IPS-18c (cell line): Measurements from ENCODE around the gene ZCRB1.

ENCODE experiments used
- H3K4me3 ChIP-seq: 2 replicates; pipeline ENCODE4 v1.7.0; 2013; ENCODE audit warnings: low read depth, mild to moderate bottlenecking, low read length, moderate library complexity; ENCODE audit not compliant: insufficient read depth
- H3K9me3 ChIP-seq: one replicate; pipeline ENCODE4 v1.6.1; 2013; ENCODE audit warnings: mild to moderate bottlenecking, low read length, moderate library complexity; ENCODE audit not compliant: control insufficient read depth, insufficient read depth

Gene ZCRB1

DNA sequence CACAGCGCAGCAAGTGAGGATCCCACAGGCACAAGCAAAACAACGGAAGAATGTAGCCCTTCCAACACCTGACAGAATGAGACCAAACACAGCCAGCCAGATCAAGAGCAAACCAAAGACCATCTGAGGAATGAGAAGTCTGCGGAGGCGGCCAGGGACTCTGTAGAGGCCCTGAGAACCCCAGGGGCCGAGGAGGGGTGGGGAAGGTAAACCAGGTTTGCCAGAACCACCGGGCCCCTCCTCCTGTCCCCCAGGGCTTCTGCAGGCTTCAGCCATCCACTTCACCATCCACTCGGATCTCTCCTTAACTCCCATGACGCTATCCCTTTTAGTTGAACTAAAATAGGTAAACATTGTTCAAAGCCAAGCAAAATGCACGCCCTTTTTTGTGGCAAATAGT lies 37.4 kb downstream of the ZCRB1 start:
- H3K9me3 ChIP-seq = no peaks in the 10 kb centered on the region
- no peak overlapping the region for H3K4me3 ChIP-seq

DNA sequence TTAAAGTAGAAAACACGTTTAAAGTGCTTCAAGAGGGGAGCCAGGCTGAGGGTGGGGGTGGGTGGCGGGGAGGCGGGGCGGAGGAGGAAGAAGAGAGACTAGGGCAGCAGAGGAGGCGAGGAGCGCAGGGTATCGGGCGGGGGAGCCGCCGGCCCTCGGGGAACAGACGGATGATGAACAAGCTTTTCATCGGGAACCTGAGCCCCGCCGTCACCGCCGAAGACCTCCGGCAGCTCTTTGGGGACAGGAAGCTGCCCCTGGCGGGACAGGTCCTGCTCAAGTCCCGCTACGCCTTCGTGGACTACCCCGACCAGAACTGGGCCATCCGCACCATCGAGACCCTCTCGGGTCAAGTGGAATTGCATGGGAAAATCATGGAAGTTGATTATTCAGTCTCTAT lies 39.2 kb downstream of the ZCRB1 start:
- H3K4me3 ChIP-seq = no peak overlapping the region
- no peaks in the 10 kb centered on the region for H3K9me3 ChIP-seq

DNA sequence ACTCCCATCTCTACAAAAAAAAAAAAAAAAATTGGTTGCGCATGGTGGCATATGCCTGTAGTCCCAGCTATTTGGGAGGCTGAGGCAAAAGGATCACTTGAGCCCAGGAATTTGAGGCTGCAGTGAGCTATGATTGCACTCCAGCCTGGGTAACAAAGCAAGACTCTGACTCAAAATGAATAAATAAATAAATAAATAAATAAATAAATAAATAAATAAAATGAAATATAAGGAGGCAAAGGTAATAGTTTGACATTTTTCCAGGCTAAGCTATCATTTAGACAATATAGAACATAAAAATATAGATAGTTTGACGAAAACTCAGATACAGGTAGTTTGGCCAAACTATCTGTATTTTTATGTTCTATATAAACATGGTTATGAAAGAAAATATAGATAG lies 40.5 kb downstream of the ZCRB1 start:
- H3K9me3 ChIP-seq = no peaks in the 10 kb centered on the region
- no peak overlapping the region for H3K4me3 ChIP-seq

DNA sequence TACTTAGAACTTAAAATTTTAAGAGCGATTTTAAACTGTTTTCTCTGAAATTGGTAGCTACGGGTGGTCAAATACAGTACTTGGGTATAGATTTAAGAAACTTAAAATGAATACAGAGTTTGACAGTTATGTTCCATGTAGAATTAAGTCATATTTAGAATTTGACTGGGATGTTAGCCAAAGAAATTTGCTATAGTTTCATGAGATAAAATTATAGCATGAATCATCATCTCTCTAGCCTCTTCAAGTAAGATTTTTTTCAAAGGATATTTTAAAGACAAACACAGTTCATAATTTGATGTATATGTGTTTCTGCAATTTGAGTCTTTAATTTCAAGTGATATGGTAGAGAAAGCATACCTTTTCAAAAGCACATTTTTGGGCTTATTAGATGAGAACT lies 41.0 kb downstream of the ZCRB1 start:
- H3K4me3 ChIP-seq = no peak overlapping the region
- H3K9me3 ChIP-seq = no peaks in the 10 kb centered on the region

DNA sequence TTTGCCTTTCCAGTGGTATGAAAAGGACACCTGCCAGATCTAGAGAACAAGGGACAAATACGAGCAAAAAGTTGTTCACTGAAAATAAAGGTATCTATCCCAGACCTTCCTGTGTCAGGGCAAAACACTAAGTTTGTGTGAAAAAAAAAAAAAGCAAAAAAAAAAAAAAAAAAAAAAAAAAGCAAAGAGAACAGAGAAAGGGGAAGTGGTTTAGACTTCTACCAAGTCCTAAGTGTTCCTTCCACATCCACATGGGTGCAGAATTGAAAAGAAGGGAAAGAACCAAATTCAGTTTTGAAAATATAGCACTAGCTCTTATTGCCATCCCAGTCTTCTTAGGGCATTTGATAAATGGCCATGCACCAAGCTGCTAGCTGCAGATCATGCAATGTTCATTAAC lies 41.7 kb downstream of the ZCRB1 start:
- no peak overlapping the region for H3K4me3 ChIP-seq
- no peaks in the 10 kb centered on the region for H3K9me3 ChIP-seq

DNA sequence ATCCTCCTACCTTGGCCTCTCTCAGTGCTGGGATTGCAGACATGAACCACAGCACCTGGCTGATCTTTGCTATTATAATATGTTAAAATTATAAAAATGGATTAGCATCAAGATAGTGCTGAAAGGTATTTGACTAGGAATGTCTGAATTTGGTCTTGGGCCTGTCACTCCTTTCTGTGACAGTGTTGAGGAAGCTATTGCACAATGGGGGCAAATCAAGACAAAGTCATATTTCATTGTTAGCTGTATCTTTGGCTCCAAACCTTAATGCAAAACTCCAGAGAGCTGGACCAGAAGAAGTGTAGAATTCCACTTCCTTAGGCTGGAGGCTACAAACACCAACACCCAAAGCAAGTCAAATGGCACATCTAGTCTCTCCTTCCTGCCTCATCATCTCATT lies 42.2 kb downstream of the ZCRB1 start:
- H3K9me3 ChIP-seq = no peaks in the 10 kb centered on the region
- no peak overlapping the region for H3K4me3 ChIP-seq

DNA sequence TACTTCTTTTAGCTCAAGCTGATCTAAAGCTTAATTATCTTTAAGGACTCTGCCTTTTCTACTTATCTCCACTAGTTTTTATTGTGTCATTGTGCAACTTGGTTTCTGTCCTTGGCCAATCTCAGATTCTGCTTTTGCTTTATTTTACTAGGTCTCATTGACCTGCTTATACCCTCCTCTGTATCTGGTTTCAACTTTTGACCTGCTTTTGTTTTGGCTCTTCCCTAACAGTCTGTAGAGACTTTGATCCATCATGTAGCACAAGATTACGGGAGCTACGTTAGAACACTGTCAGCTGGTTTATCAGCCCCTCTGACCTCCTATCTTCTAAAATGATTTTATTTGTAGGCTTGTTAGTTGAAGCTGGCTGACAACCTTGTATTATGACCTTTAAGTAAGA lies 43.6 kb downstream of the ZCRB1 start:
- no peaks in the 10 kb centered on the region for H3K9me3 ChIP-seq
- H3K4me3 ChIP-seq = no peak overlapping the region

DNA sequence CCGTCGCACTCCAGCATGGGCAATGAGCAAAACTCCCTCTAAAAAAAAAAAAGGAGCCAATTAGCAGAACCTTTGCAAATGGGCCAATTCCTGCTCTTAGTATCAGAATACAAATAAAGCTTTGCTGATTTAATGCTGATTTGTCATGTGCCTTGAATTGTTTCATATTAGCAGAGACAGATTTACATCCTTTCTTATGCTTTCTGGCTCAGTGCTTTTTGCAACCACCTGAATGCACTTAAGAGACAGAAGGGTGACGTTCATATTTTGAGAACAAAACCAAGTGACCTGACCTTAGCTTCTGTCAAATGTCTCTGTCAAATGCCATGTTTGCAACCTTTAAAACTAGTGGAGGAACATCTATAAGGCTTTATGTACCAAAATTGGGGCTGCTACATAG lies 44.0 kb downstream of the ZCRB1 start:
- Histone ChIP-seq H3K9me3 (no peaks in the 10 kb centered on the region), H3K4me3 (no peak overlapping the region)

DNA sequence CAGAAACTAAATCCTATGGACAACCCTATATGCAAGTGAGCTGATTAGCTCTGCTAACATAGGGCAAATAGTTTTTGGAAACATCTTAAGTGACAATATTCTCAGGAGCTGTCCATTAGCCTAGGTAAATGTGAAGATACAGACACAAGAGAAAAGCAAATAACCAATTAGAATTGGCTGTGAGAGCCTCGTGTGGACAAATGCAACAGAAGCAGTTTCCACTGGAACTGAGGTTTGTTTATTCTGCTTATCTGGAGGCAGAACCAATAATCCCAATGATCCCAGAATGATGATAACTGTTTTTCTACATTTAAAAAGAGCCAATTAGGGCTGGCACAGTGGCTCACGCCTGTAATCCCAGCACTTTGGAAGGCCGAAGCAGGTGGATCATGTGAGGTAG lies 44.6 kb downstream of the ZCRB1 start:
- Histone ChIP-seq H3K4me3 (no peak overlapping the region), H3K9me3 (no peaks in the 10 kb centered on the region)

DNA sequence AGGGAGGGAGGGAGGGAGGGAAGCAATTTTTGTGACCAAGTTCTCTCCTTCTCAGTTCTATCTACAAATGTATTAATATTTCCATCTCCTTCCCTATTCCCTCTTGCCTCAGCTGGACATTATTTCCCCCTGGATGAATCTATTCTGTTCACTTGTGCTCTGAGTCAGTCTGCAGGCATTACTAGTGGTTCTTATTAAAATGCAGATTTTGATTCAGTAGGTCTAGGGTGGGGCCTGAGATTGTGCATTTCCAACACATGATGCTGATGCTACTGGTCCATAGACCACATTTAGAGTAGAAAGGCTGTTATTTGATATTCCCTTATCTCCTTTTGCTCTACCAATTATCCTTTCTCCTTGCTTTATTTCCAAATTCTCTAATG lies 47.8 kb downstream of the ZCRB1 start:
- no peak overlapping the region for H3K4me3 ChIP-seq

DNA sequence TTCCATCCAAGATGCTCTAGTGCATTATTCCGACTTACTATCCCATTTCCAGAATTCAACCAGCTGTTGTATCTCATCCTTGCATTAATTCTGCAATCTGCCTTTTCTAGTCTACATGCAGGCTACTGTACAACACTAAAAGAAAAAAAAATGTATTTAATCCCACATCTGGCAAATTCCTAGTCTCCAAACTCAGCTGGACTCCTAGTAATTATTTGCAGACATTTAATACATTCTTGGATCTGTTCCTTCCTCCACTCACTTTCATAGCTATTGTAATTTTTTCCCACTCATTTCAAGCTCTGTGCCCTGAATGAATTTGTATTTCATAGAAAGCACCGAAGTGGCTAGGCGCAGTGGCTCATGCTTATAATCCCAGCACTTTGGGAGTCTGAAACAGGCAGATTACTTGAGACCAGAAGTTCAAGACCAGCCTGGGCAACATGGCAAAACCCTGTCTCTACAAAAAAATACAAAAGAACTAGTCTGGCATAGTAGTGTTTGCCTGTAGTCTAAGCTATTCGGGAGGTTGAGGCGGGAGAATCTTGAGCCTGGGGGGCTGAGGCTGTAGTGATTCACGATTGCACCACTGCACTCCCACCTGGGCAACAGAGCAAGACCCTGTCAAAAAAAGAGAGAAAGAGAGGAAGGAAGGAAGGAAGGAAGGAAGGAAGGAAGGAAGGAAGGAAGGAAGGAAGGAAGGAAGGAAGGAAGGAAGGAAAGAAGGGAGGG lies 48.3 kb downstream of the ZCRB1 start:
- H3K9me3 ChIP-seq = no peaks in the 10 kb centered on the region
- no peak overlapping the region for H3K4me3 ChIP-seq

More for the DNA sequence above, 47.8 kb downstream of the ZCRB1 start:
- no peaks in the 10 kb centered on the region for H3K9me3 ChIP-seq

DNA sequence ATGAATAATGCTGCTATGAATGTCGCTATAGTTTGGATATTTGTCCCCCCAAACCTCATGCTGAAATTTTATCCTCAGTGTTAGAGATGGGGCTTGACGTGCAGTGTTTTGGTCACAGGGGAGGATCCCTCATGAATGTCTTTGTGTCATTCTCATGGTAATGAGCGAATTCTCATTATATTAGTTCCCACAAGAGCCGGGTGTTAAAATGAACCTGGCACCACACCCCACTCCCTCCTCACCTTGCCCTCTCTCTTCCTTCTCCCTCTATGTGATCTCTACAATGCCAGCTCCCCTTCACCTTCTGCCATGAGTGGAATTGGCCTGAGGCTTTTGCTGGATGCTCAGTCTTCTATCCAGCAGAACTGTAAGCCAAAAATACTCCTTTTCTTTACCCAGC lies 50.4 kb downstream of the ZCRB1 start:
- no peaks in the 10 kb centered on the region for H3K9me3 ChIP-seq
- H3K4me3 ChIP-seq = no peak overlapping the region

DNA sequence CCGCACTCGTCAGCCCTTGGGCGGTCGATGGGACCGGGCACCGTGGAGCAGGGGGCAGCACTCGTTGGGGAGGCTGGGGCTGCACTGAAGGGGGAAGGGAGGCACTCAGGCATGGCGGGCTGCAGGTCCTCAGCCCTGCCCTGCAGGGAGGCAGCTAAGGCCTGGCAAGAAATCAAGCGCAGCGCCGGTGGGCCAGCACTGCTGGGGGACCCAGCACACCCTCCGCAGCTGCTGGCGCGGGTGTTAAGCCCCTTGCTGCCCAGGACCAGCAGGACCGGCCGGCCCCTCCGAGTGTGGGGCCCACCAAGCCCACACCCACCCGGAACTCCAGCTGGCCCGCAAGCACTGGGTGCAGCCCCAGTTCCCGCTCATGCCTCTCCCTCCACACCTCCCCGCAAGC lies 52.2 kb downstream of the ZCRB1 start:
- Histone ChIP-seq H3K4me3 (no peak overlapping the region), H3K9me3 (no peaks in the 10 kb centered on the region)

DNA sequence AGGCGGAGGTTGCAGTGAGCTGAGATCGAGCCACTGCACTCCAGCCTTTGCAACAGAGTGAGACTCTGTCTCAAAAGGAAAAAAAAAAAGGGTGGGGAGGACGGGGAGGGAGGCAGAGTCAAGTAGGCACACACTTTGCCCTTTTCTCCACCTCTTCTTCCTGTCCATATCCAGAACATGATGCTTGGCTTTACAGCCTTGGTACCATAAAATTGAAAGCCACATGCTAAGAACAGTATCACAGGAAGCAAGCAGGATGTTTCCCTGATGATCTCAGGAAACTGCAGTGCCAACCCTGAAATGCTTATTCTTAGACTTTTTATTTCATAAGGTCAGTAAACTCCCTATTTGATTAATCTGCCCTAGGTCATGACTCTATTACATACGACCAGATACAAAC lies 55.3 kb downstream of the ZCRB1 start:
- Histone ChIP-seq H3K4me3 (no peak overlapping the region), H3K9me3 (no peaks in the 10 kb centered on the region)

DNA sequence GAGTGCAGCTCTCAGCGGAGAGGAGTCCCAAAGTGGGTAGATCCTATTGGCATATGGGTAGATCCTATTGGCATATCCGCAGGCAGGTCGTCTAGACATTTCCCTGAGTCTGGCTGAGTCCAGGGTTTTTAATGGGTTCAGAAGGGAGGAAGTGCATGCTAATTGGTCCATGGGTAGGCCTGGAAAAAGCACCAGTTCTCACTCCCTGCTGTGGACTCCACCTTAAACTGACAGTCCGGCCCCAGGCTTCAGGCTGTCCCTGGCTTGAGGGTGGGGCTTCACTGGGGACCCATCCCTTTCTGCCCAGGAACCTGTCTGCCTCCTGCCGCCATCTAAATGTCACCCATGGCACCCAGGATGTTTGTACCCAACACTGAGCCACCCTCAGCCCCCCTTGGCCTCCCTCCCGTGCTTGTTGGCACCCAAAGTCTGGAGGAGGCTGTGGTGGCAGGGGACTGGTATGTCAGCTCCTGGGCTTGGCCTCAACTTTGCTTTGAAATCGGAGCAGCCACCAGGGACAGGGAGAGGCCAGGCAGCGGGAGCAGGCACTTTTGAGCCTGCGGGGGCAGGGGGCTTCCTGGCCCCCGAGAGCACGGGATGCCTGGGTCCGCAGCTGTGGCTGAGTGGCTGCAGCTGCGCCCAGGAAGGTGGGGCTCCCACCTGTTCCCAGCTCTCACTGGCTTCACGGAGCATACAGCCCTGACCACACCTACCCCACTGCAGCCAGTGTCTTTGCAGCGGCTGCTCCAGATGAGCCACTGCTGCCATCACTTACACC lies 58.3 kb downstream of the ZCRB1 start:
- Histone ChIP-seq H3K4me3 (no peak overlapping the region), H3K9me3 (no peaks in the 10 kb centered on the region)

DNA sequence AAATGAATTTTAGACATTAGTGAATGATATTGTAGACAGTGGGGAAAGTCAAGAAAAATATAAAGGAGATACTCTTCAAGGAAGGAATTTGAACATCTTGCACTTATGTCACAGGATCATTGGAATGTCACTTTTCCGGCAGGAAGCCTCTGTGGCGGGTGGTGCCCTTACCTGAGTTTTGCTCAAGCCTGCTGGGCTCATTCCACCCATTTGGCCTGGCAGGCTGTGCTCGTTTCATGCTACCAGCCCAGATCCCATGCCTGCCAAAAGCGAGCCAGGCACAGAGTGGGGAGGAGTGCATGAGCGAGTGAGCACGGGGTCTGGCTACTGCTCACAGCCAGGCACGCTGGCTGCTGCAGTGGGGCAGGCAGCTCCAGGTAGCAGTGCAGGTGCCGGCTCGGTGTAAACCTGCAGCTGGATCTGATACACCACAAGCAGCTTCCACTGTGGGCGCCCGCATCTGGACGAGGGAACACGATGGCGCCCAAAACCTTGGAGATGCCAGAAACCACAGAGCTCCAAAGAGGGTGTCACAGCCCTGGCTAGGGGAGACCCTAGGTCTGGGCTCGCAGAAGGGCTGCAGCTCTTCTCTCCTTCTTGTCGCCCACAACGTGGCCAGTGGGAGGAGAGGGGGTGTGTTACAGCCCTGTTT lies 59.2 kb downstream of the ZCRB1 start:
- Histone ChIP-seq H3K9me3 (no peaks in the 10 kb centered on the region), H3K4me3 (no peak overlapping the region)

DNA sequence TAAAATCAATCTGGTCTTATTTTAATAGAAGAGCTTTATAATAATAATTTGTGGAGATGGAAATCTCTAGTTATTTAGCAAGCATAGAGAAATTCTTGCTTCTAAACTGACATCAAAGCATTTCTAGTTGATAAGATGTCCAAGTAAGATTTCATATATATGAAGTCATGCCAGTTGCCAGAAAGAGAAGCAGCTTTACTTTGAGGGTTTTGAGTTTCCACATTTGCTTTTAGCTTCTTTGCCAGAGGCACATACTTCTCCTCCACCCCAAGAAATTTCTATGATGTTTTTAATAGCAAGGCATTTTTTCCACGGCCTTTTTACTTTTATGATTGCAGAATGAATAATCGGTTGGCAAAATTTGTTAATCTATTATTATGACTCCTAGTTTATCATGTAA lies 63.6 kb downstream of the ZCRB1 start:
- Histone ChIP-seq H3K4me3 (no peak overlapping the region), H3K9me3 (no peaks in the 10 kb centered on the region)
